Measurements from ENCODE around the gene PDGFRA.

PDGFRA gene

DNA sequence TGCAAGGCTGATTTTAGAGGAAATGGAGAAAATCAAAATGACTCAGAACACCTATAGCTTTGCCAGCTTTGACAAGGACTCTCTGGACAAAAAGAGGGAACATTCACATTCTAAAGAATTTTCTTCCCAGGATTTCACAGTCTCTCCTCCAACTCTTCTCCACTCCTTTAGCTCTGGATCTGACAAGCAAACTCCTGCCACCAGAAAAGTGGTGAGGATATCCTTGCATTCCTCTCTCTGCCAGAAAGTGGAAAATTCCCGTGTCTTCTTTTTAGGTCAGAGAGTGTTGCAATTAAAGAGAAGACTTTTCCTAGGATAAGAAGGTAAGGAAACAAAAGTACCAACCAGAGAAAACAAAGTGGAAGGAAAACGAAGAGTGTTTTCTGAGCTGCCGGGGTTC is 16.1 kb upstream of the PDGFRA start:
- H3K4me1 ChIP-seq (ENCODE audit: control insufficient read depth, insufficient read depth, low read length, unreplicated experiment), result peaks cover 7% of the 10 kb centered on the region
- no peaks in the 10 kb centered on the region for H3K36me3 ChIP-seq (ENCODE audit: insufficient read depth, low read length)
- H3K27ac ChIP-seq (ENCODE audit: low read depth, low read length), result no peak overlapping the region
- H2AFZ ChIP-seq (ENCODE audit: low read length, unreplicated experiment), result peak overlapping the region; percentile 46
- no peaks in the 10 kb centered on the region for H3K79me2 ChIP-seq (ENCODE audit: control insufficient read depth, insufficient read depth, low read length, unreplicated experiment)
- no peaks in the 10 kb centered on the region for H3K27me3 ChIP-seq (ENCODE audit: insufficient read depth, low read length)
- no peak overlapping the region for H3K4me3 ChIP-seq (ENCODE audit: low read depth, low read length)

DNA sequence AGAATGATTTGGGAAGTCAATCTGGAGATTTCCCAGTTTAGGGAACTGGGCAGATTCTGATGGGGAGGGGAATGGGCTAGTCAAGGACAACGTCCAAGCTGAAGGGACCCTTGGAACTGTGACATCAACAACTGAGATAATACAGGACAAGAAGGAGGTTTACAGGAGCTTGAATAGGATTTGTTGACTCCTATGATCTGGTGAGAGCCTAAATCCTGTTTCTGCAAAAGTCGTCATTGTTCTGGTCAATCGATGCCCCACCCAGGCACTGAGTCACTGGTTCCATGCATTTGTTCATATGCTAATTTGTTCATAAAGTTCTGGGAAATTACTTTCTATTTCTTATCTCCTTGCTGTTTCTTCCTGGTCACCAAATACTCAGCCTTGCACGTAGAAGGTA is 15.3 kb upstream of the PDGFRA start:
- H3K4me3 ChIP-seq (ENCODE audit: low read depth, low read length), result no peak overlapping the region
- no peaks in the 10 kb centered on the region for H3K36me3 ChIP-seq (ENCODE audit: insufficient read depth, low read length)
- H3K79me2 ChIP-seq (ENCODE audit: control insufficient read depth, insufficient read depth, low read length, unreplicated experiment), result no peaks in the 10 kb centered on the region
- no peaks in the 10 kb centered on the region for H3K27me3 ChIP-seq (ENCODE audit: insufficient read depth, low read length)
- H3K4me1 ChIP-seq (ENCODE audit: control insufficient read depth, insufficient read depth, low read length, unreplicated experiment), result peaks cover 11% of the 10 kb centered on the region
- H3K27ac ChIP-seq (ENCODE audit: low read depth, low read length), result no peak overlapping the region
- H2AFZ ChIP-seq (ENCODE audit: low read length, unreplicated experiment), result no peak overlapping the region

DNA sequence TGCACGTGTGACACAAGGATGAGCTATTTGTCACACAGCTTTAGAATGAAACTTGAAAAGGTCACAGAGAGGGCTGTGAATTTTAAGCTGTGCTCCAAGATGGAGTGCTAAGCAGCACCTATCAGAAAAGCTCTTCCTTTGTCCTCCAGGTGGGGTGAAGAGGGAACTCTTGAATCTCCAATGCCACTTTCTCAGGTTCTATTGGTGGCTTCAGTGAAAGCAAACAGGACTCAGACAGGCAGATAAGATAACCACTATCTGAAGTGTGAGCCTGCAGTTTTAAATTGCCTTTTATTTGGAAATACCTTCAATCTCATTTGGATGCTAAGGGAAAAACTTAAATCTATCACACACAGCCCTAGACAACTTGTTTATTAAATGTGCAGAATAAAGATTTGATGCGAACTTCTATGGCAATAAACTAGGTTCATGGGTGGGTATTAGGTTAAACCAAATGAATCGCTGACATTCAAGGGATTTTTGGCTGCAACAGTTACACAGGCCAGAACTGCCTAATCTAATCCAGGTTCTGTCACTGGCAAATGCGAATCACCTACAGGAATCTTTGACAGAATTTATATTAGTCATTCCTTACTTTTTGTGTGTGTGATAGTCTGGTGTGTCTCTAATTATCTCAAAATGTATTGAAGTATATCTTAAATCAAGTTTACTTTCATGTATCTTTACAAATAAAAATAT is 13.6 kb upstream of the PDGFRA start:
- H3K4me3 ChIP-seq (ENCODE audit: low read depth, low read length), result no peak overlapping the region
- no peaks in the 10 kb centered on the region for H3K36me3 ChIP-seq (ENCODE audit: insufficient read depth, low read length)
- no peak overlapping the region for H3K27ac ChIP-seq (ENCODE audit: low read depth, low read length)
- H3K27me3 ChIP-seq (ENCODE audit: insufficient read depth, low read length), result no peaks in the 10 kb centered on the region
- no peaks in the 10 kb centered on the region for H3K79me2 ChIP-seq (ENCODE audit: control insufficient read depth, insufficient read depth, low read length, unreplicated experiment)
- H2AFZ ChIP-seq (ENCODE audit: low read length, unreplicated experiment), result no peak overlapping the region
- peaks cover 11% of the 10 kb centered on the region for H3K4me1 ChIP-seq (ENCODE audit: control insufficient read depth, insufficient read depth, low read length, unreplicated experiment)

DNA sequence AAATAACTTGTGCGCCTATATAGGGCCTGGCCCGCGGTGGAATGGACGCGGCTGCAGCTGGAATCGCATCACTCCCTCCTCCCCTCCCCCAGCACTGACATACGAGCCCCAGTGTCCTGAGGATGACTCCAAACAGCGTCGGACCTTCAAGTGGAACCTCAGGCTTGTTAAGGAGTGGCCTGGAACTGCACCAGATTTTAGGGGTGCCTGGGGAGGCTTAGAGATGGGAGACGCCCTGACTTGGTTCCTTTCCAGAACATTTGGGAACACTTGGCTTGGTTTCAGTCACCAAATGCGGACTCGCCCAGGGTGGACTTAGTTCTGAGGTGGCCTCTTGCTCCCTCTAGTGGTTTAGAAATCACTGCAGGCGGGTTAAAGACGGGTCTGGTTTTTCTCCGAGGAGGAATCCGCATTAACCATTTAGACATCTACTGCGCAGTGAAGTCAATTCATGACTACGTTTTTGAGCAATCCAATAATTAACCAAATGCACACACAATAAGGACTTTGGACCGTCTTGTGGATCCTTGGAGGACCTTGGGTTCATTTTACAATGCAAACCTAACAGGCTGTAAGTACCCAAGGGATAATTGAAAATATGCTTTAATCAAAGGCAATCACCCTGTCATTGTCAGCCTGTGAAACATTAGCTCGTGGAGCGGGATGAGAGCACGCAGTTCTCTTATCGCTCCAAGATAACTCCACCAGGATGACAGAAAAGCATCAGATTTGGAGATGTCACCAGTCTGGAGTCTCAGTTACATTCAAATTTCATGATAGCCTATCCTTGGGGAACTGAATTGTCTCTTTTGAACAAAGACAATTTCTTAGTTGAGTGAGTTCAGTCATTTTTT is 11.2 kb upstream of the PDGFRA start:
- H3K4me3 ChIP-seq (ENCODE audit: low read depth, low read length), result peak overlapping the region; percentile 65
- H3K36me3 ChIP-seq (ENCODE audit: insufficient read depth, low read length), result no peaks in the 10 kb centered on the region
- H3K4me1 ChIP-seq (ENCODE audit: control insufficient read depth, insufficient read depth, low read length, unreplicated experiment), result peaks cover 10% of the 10 kb centered on the region
- peak overlapping the region; percentile 40 for H2AFZ ChIP-seq (ENCODE audit: low read length, unreplicated experiment)
- H3K27me3 ChIP-seq (ENCODE audit: insufficient read depth, low read length), result no peaks in the 10 kb centered on the region
- H3K79me2 ChIP-seq (ENCODE audit: control insufficient read depth, insufficient read depth, low read length, unreplicated experiment), result no peaks in the 10 kb centered on the region
- H3K27ac ChIP-seq (ENCODE audit: low read depth, low read length), result no peak overlapping the region

DNA sequence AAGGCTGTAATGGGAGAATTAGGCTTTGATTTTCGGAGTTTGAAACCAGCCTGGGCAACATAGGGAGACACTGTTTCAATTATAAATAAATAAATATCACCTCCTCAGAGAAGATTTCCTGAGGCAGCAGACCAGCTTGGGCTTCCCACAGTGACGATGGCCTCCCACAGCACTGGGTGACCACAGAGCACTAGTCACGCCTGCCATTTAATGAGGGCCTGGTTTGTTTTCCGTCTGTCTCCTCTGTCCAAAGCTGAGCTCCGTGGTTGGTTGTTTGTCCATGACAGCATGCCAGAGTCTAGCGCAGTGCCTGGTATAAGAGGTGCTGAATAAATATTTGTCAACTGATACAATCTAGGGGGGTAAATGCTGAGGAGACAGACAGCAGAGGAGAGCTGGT is 10.4 kb upstream of the PDGFRA start:
- no peaks in the 10 kb centered on the region for H3K79me2 ChIP-seq (ENCODE audit: control insufficient read depth, insufficient read depth, low read length, unreplicated experiment)
- peaks cover 5% of the 10 kb centered on the region for H3K4me1 ChIP-seq (ENCODE audit: control insufficient read depth, insufficient read depth, low read length, unreplicated experiment)
- no peaks in the 10 kb centered on the region for H3K27me3 ChIP-seq (ENCODE audit: insufficient read depth, low read length)
- no peak overlapping the region for H2AFZ ChIP-seq (ENCODE audit: low read length, unreplicated experiment)
- H3K36me3 ChIP-seq (ENCODE audit: insufficient read depth, low read length), result no peaks in the 10 kb centered on the region
- H3K4me3 ChIP-seq (ENCODE audit: low read depth, low read length), result no peak overlapping the region
- no peak overlapping the region for H3K27ac ChIP-seq (ENCODE audit: low read depth, low read length)

DNA sequence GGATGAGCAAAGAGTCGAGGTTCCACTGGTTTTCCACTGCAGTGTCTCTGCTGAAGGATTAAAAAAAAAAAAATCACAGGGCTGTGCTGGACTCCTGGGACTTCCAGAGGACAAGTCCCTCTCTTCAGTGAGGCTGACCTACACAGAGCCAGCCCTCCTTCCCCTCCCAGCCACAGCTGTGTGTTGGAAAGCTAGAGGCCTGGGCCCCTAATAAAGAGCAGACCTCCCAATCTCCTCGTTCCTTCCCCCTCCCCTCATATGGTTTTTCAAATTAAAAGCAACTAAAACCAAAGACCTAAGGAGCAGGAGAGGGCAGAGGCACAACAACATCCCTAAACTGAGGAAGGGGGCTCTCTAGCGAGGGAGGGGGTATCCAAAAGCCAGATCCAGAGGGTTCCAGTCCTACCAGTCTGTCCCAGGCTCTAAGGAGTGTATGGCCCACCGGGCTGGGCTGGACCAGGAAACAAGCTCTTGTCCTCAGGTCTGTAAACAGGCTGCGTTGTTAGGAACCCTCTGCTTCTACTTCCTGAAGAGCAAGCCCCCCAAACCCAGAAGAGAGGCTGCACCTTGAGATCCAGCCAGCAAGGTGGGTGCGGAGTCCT is 4.0 kb upstream of the PDGFRA start:
- Histone ChIP-seq H3K27ac (ENCODE audit: low read depth, low read length) (no peak overlapping the region), H3K79me2 (ENCODE audit: control insufficient read depth, insufficient read depth, low read length, unreplicated experiment) (peaks cover 10% of the 10 kb centered on the region), H2AFZ (ENCODE audit: low read length, unreplicated experiment) (peak overlapping the region; percentile 74), H3K36me3 (ENCODE audit: insufficient read depth, low read length) (no peaks in the 10 kb centered on the region), H3K4me3 (ENCODE audit: low read depth, low read length) (peak overlapping the region; percentile 91; the same call in 1 of the 2 replicates), H3K4me1 (ENCODE audit: control insufficient read depth, insufficient read depth, low read length, unreplicated experiment) (peaks cover 6% of the 10 kb centered on the region), H3K27me3 (ENCODE audit: insufficient read depth, low read length) (no peaks in the 10 kb centered on the region)

DNA sequence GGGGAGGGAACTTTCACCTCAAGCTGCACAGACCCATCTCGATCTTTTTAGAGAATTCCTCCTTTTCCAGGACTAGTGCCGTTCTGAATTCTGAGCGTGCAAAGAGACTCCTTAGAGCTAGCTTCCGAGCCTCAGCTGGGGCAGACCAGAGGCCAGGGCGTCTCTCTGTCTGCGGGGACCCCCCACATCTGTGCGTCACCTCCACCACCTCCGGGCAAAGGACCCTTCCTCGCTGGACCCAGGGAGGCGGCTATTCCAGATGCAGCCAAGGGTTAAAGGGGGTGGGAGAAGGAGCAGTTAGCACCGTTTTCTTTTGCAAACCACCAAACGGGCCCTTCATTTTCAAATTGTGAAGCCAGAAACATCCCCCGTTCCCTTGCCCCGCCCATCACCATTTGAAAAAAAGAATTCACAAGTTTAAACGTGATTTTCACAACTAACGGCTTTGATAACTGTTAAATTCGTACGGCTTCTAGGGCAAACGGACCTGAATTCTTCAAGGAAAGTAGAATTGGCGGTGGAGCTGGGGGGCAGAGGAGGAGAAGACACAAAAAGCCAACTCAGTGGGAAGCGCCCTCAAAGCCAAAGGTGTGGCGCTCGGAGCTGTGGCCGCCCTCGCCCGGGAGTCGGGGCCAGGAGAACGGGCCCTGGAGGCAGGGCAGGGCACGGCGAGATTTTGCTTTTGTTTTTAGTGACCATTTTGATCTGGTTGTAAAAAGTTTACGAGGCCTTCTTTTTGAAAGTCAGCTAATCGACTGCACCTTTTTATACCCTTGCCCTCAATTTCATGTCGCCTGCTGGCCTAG is 3.3 kb upstream of the PDGFRA start:
- H2AFZ ChIP-seq (ENCODE audit: low read length, unreplicated experiment), result peak overlapping the region; percentile 74
- peaks cover 6% of the 10 kb centered on the region for H3K4me1 ChIP-seq (ENCODE audit: control insufficient read depth, insufficient read depth, low read length, unreplicated experiment)
- H3K27me3 ChIP-seq (ENCODE audit: insufficient read depth, low read length), result no peaks in the 10 kb centered on the region
- H3K4me3 ChIP-seq (ENCODE audit: low read depth, low read length), result peak overlapping the region; percentile 91
- peaks cover 17% of the 10 kb centered on the region for H3K79me2 ChIP-seq (ENCODE audit: control insufficient read depth, insufficient read depth, low read length, unreplicated experiment)
- H3K27ac ChIP-seq (ENCODE audit: low read depth, low read length), result peak overlapping the region; percentile 68
- H3K36me3 ChIP-seq (ENCODE audit: insufficient read depth, low read length), result no peaks in the 10 kb centered on the region

DNA sequence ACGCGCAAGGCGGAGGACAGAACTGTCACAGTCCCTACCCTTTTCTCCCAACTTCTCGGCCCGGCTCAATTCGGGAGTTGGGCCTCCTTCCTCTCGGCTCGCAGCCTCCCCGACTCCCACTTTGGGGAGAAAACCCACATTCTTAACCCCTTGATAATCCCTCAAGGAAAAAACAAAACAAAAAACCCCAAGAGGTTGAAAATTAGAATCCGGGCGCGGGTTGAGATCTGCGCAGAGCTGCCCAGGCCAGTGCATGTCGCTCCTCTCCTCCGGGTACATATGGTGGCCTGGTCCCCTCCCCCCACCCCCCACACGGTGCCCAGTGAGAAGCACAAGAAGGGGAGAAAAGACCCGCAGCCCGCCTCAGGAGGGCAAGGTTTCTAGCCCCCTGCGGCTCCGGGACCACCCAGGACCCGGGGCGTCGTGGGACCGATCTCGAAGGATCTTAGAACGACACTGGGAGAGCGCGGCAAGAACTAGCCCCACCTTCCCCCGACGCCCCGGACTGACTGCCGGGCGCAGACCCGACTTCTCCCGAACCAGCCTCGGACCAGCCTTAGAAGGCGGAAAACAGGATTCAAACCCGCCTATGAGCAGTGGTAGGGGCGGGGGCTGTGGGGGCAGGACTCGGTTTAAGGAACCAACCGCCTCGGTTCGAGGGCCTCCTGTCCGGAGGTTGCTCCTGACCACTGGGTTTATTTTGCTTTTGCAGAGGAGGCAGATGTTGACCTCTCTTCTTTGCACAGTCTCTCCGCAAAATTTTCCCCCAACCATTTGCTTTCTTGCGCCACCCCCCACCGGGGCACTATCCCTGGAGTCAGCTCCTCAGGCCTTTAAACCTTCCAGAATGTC is 2.5 kb upstream of the PDGFRA start:
- H3K4me3 ChIP-seq (ENCODE audit: low read depth, low read length), result peak overlapping the region; percentile 91

DNA sequence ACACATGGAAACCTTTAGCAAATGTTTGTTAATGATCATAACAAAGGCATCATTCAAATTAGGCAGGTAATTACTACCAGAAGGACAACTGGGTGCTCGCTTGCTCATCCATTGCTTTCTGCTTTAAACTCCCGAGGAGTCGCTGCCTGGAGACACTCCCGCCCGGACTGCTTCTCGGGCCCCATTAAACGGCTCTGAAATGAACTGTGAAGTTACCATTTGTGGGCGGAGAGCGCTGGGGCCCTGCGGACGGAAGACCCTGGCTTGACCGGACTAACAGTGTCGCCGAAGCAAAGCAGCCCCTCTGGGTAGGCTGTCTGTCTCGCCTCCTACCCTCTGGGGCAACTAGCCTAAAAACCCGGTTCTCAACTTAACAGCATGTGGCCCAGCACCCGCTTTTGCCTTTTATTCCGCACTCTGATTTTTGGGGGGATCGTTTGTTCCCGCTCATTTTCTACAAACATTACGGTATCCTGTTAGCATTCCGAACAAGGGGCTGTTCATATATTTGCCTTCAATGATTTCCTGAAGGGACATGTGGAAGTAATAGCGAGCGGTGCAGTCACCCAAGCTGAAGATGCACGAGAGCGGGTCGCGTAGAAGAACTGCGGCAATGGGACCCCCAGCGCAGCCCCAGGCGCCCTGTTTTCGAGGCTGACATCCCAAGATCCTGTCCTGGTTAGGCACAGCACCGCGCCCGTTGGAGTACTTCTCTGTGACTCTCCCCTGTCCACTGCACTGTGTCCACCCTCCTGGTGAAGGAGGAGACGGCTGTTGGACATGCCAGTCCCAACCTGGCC is 1.6 kb upstream of the PDGFRA start:
- Histone ChIP-seq H3K4me3 (ENCODE audit: low read depth, low read length) (peak overlapping the region; percentile 91), H3K4me1 (ENCODE audit: control insufficient read depth, insufficient read depth, low read length, unreplicated experiment) (peaks cover 6% of the 10 kb centered on the region), H3K79me2 (ENCODE audit: control insufficient read depth, insufficient read depth, low read length, unreplicated experiment) (peaks cover 33% of the 10 kb centered on the region), H3K27me3 (ENCODE audit: insufficient read depth, low read length) (no peaks in the 10 kb centered on the region), H3K27ac (ENCODE audit: low read depth, low read length) (peak overlapping the region; percentile 68), H2AFZ (ENCODE audit: low read length, unreplicated experiment) (peak overlapping the region; percentile 86), H3K36me3 (ENCODE audit: insufficient read depth, low read length) (no peaks in the 10 kb centered on the region)

More for the DNA sequence above, 2.5 kb upstream of the PDGFRA start:
- H3K27ac ChIP-seq (ENCODE audit: low read depth, low read length), result peak overlapping the region; percentile 68
- no peaks in the 10 kb centered on the region for H3K27me3 ChIP-seq (ENCODE audit: insufficient read depth, low read length)
- no peaks in the 10 kb centered on the region for H3K36me3 ChIP-seq (ENCODE audit: insufficient read depth, low read length)
- peaks cover 6% of the 10 kb centered on the region for H3K4me1 ChIP-seq (ENCODE audit: control insufficient read depth, insufficient read depth, low read length, unreplicated experiment)
- peak overlapping the region; percentile 86 for H2AFZ ChIP-seq (ENCODE audit: low read length, unreplicated experiment)
- H3K79me2 ChIP-seq (ENCODE audit: control insufficient read depth, insufficient read depth, low read length, unreplicated experiment), result peaks cover 25% of the 10 kb centered on the region

Data from ACC112 (cell line).